Epidermal melanocyte (primary cell): ENCODE data around the gene ARHGAP1.
A peak's percentile ranks its signal among the peaks of the same experiment; 100 is the strongest.

ENCODE experiments used
- DNase-seq: peaks from one replicate; pipeline ENCODE4 v3.0.0; 2011; ENCODE audit warnings: low spot score; ENCODE audit not compliant: insufficient read length

Gene ARHGAP1

DNA sequence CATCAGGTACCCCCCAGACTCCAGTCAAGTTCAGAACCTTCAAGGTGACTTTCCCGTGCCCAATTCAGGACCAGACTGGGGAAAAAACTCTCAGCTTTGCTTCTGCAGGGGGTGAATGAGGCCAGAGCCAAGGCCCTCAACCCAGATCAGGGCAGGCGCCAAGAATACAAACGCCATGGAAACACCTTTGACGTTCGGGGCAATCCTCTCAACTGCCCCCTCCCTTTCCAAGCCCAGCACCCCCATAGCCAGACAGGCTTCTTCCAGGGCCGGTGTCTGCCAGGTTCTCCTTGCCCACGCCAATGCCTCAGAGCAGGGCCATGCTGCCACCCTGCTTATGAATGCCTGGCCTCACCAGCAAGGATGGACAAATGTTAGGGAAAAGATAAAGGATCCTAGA, 5.8 kb downstream of the ARHGAP1 start:
- DNase-seq, result no peak

DNA sequence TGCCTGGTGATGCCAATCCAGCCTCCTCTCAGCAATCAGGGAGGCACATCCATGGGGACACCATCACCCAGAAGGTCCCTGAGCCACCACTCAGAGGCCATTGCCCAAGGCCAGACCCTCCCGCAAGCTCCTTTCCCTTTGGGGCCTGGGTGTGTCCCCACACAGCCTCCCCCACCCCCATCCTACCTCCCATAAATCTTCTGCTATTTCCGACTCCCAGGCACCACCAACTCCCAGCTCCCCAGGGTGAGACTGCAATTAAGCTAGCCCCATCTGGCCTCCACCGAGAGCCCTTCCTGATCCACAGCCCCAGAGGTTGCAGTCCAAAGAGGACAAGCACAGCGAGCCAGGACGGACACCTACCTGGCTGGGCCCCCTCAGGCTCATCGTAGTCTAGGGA, 6.3 kb downstream of the ARHGAP1 start:
- no peak for DNase-seq

GRCh38 chr11:46693597-46694012, 6.8 kb downstream of the ARHGAP1 start:
- no peak for DNase-seq

- no peak for DNase-seq
Observed at GRCh38 chr11:46692450-46692849, 8.0 kb downstream of the ARHGAP1 start.

- no peak for DNase-seq
Observed at GRCh38 chr11:46690702-46691101, 9.7 kb downstream of the ARHGAP1 start.

DNA sequence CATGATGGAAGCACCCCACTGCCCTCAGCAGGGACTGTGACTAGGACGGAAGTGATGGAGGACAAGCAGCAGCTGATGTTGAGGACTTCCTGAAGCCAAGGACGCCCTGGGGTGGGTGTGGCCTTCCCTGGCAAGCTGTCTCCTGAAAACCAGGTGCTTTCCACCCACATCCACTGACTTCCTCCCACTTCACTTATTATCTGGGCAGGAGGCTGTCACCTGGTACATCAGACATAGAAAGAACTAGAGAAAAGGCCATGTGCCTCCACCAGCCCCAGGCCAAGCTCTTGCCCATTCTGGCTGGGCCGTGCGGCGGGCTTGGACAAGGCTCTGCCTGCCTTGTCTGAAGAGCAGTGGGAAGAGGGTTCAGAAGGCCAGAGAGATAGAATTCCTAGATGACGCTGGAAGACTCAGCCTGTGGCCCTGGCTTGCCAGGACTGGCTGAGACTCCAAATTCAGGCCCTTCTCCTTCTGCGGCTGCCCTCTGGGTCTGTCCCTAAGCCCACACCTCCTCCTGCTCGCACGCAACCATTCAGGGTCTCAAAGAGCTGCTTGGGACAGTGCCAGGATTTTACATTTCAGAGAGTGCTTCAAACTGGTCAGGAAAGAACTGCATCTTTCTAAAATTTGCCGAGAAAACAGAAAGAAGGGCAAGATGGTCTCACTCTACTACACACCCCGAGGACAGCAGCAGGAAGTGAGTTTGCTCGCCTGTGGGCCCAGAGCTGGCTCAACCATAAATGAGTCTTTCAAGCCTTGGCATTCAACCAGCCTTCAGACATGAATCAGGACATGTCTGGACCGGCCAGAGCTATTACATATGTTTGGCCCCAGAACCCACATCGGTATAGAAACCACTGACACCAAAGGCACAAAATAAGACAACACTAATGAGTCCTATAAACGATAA, 13.3 kb downstream of the ARHGAP1 start:
- DNase-seq, result peak; percentile 37

GRCh38 chr11:46684367-46684766, 16.1 kb downstream of the ARHGAP1 start:
- peak; percentile 54 for DNase-seq

DNA sequence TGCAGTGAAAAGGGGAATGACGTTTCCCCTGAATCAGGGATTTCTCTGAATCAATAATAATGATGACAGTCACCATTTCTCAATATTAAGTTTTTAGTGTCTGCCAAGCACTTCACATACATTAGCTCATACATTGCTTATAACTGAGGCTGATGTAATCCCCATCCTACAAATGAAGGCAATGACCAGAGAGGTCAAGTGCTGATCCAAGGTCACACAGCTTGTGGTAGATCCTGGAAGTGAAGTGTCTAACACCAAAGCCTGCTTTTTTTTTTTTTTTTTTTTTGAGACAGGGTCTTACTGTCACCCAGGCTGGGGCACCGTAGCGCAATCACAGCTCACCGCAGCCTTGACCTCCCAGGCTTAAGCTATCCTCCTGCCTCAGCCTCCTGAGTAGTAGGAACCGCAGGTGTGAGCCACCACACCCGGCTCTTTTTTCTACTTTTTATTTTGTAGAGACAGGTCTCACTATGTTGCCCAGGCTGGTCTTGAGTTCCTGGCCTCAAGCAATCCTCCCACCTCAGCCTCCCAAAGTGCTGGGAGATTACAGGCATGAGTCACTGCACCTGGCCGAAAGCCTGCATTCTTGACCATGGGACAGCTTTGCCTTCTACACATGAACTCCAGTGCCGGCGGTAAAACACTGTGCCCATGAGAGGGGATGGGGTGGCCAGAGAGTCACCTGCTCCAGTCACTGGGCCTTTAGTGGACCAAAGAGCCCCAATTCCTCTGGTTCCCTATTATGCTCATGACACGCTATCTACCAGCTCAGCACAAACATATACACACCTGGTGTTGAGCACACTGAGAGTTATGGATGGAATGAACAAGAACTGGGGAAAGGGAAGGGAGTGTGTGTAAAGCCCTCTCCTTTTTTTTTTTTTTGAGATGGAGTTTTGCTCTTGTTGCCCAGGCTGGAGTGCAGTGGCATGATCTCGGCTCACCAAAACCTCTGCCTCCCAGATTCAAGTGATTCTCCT, 17.4 kb downstream of the ARHGAP1 start:
- DNase-seq, result no peak

GRCh38 chr11:46681814-46682213, 18.6 kb downstream of the ARHGAP1 start:
- no peak for DNase-seq

DNA sequence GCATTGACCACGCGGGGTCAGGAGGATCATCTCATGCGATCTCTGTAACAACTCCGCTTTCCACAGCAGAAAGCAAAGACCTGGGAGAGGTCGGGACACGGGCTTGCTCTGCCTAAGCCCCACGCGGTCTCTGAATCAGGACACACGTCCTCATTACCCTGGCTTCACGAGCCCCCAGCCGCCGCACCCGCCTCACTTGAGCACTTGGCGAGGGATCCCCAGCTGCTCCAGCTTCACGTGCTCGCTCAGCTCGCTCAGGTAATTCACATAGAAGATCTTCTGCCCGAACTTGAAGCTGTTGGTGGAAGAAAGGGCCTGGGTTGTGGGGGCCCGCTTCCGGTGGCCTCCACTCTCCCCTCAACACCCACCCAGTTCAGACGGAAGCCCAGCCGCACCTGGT, 19.6 kb downstream of the ARHGAP1 start:
- DNase-seq, result no peak

DNA sequence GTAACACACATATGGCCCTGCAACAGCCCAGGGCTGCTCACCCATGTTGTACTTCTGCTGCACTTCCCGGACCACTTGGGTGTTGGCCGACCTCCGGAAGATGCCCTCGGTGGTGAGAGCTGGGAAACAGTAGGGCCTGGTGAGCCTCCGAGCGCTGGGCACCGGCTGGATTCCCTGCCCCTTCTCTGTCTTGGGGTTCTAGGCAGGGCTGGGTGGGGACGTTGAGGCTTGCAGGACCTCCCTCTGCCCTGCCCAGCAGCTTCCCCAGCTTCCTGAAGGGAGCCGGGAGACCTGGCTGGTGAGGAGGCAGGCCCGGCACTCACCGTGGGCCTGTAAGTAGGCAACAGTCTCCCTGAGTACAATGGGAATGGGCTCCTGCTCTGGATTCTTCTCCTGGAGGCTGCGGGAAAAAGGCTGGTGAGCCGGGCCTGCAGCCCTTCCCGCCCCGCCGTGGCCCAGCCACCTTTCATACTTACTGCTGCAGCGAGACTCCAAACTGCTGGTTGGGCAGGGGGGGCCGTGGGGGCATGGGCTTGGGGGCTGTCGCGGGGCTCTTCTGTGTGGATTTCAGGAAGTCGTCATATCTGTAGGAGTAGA, 20.2 kb downstream of the ARHGAP1 start:
- no peak for DNase-seq

- no peak for DNase-seq
Observed at GRCh38 chr11:46679241-46680163, 20.9 kb downstream of the ARHGAP1 start.

GRCh38 chr11:46678741-46679130, 21.7 kb downstream of the ARHGAP1 start:
- no peak for DNase-seq

- no peak for DNase-seq
Observed at GRCh38 chr11:46677991-46678740, 22.3 kb downstream of the ARHGAP1 start.

DNA sequence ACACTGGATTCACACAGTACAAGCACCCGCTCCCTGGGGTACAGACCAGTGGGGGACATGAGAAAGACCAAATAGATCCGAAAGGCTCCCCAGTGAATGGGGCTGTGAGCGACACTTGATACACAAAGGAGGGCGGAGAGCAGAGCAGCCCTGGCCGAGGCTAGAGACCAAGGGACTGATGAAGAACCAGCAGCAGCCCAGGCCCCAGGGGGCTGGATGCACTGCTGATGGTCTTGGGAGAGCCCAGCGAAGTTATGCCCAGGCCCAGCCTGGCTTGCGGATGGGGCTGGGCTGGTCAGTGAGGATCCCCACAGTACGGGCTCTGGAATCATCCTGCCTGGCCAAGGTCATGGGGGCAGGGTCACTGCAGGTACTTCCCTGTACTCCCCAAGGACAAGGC, 23.2 kb downstream of the ARHGAP1 start:
- DNase-seq, result no peak

GRCh38 chr11:46676436-46677158, 23.8 kb downstream of the ARHGAP1 start:
- no peak for DNase-seq

DNA sequence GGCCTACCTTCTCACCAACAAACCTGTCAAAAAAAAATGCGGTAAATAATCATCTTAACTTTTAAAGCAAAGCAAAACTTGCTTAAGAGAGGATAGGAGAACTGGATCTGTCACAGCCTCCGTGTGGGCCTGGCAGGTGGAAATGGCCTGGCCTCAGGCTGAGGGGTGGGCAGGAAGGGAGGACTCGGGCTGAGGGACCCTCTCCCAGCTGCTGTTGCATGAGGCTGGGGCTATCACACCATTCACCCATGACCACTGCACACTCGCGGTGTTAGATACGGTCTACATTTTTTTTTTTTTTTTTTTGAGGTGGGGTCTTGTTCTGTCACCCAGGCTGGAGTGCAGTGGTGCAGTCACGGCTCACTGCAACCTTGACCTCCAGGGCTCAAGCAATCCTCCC, 24.5 kb downstream of the ARHGAP1 start:
- DNase-seq, result no peak

DNA sequence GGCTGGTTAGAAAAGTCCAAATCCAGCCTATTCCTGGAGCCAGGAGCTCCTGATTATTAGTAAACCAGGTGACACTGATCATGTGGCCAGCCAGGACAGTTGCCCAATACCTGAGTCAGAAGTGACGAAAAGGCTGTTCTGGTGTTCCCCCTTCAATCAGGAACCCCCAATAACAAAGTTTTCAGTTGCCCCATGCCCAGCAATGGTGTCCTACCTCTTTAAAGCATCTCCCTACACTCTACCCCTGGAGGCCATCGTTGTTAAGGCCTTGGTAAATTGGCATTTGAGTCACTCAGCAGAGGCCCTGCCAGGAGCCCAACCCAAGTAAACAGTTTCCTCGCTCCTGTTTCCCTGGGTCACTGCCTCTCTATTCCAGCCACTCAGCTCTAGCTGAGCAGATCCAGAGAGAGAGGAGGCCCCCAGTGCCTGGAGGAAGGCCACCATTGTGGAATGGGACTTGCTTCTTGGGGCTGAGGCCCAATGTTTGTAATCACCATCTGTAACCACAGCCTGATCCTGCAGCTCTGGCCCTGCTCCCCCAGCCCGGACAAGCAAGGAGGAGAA, 25.0 kb downstream of the ARHGAP1 start:
- DNase-seq, result no peak
